NB4 (cell line): Measurements from ENCODE around the gene BAIAP3.

Source experiments
- DNase-seq: peaks from one replicate; pipeline ENCODE4 v3.0.0; 2010; ENCODE audit warnings: low read depth
- H3K4me3 ChIP-seq: one replicate; pipeline ENCODE4 v1.5.1; 2011; ENCODE audit warnings: mild to moderate bottlenecking, low read depth, low read length, moderate library complexity
- MYC ChIP-seq: IDR thresholded peaks from 2 replicates; pipeline ENCODE4 v1.6.1; 2011; ENCODE audit warnings: low read depth, low read length
- POLR2A ChIP-seq: IDR thresholded peaks from 2 replicates; pipeline ENCODE4 v1.6.1; 2011; ENCODE audit warnings: mild to moderate bottlenecking; ENCODE audit not compliant: insufficient read length; ENCODE audit errors: extremely low read depth
- TF ChIP-seq, protein P1 (sequence below): IDR thresholded peaks from one replicate; pipeline ENCODE4 v1.5.1; 2012; ENCODE audit warnings: low read depth, low read length
- TF ChIP-seq, protein P2 (sequence below): IDR thresholded peaks from 2 replicates; pipeline ENCODE4 v1.6.1; 2011; ENCODE audit warnings: low read depth, low read length

BAIAP3 gene

DNA sequence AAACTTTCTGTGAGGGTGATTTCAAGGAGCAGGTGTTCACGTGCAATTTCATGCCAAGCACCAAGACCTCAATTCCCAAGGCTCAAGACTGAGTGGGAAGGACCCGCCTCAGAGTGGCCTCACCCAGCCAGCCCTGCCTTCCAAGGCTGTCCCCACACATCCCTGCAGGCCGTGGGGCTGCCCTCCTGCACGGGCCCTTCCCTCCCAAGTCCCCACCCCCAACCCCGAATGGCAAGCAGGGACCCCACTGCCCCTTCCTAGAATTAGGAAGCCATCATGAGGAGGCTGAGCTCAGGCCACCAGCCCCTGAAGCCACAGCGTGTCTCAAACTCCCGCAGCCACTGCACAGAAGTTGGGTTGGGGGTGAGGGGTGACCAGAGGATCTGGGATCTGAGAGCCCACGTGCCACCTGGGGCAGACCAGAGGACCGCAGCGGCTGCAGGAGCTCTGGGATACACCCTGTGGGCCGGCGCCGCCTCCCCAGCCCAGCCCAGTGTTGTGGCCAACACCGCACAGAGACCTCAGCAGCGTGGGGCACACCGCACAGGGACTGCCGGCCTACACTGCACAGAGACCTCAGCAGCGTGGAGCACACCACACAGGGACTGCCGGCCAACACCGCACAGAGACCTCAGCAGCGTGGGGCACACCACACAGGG, 39.0 kb downstream of the BAIAP3 start:
- no peak overlapping the region for H3K4me3 ChIP-seq
- TF ChIP-seq, protein P1, sequence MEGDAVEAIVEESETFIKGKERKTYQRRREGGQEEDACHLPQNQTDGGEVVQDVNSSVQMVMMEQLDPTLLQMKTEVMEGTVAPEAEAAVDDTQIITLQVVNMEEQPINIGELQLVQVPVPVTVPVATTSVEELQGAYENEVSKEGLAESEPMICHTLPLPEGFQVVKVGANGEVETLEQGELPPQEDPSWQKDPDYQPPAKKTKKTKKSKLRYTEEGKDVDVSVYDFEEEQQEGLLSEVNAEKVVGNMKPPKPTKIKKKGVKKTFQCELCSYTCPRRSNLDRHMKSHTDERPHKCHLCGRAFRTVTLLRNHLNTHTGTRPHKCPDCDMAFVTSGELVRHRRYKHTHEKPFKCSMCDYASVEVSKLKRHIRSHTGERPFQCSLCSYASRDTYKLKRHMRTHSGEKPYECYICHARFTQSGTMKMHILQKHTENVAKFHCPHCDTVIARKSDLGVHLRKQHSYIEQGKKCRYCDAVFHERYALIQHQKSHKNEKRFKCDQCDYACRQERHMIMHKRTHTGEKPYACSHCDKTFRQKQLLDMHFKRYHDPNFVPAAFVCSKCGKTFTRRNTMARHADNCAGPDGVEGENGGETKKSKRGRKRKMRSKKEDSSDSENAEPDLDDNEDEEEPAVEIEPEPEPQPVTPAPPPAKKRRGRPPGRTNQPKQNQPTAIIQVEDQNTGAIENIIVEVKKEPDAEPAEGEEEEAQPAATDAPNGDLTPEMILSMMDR = no peak
- TF ChIP-seq, protein P2, sequence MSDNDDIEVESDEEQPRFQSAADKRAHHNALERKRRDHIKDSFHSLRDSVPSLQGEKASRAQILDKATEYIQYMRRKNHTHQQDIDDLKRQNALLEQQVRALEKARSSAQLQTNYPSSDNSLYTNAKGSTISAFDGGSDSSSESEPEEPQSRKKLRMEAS = no peak
- TF ChIP-seq POLR2A (no peak), MYC (no peak)
- DNase-seq = no peak

DNA sequence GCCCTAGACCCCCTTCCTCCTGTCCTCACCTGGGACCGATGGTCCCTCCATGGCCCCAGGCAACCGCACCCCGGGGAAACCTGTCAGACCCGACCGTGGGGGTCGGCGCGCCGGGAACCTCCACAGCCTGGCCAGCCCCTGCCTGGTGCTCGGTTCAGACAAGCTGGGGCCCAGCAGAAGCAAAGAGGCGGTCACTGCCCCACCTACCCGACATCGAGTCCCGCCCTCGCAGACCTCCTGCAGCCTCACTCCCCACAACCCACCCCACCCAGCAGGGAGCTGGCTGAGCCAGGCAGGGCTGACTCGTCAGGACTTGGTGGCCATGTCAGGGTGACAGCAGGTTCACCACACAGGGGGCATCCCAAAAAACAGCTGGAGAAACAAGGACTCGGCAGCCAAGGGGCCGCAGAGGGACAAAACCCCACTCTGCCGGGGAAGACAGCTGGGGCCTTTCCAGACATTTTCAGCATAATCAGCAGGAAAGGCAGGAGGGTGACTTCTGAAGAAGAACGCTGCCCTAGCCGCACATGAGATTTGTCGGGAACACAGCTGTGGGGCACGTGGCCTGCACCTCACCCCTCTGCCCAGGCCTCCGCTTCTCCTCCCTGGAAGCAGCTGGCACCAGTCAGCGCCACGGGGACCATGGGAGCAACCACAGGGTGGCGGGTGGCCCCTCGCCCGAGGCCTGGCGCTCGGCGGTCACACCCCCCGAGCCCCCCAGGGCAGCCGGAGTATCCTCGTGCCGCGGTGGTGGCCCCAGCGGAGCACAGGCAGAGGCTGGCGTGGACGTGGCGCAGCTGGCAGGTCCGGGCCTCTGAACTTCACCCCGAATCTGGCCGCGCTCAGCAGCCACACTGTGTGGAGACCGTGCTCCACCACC, 41.2 kb downstream of the BAIAP3 start:
- DNase-seq = peak; percentile 21
- TF ChIP-seq MYC (no peak), POLR2A (no peak)
- TF ChIP-seq, protein P2 = no peak
- TF ChIP-seq, protein P1 = no peak
- H3K4me3 ChIP-seq = no peak overlapping the region

DNA sequence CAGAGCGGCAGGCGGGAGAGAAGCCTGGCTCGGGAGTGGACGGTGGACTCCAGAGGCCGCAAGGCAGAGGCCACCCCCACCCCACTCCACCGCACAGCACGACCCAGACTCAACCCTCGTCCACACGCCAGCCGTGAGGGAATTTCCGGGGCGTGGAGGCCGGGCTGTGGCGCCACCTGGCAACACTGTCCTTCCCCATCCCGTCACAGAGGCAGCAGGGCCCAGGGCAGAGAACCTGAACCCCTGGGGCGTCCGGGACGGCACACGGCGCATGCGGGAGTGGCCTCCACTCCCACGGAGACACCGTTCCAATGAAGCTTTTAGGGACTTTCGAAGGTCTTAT, 41.8 kb downstream of the BAIAP3 start:
- DNase-seq = no peak
- TF ChIP-seq, protein P1 = no peak
- no peak for TF ChIP-seq MYC
- TF ChIP-seq, protein P2 = no peak
- TF ChIP-seq POLR2A = no peak

DNA sequence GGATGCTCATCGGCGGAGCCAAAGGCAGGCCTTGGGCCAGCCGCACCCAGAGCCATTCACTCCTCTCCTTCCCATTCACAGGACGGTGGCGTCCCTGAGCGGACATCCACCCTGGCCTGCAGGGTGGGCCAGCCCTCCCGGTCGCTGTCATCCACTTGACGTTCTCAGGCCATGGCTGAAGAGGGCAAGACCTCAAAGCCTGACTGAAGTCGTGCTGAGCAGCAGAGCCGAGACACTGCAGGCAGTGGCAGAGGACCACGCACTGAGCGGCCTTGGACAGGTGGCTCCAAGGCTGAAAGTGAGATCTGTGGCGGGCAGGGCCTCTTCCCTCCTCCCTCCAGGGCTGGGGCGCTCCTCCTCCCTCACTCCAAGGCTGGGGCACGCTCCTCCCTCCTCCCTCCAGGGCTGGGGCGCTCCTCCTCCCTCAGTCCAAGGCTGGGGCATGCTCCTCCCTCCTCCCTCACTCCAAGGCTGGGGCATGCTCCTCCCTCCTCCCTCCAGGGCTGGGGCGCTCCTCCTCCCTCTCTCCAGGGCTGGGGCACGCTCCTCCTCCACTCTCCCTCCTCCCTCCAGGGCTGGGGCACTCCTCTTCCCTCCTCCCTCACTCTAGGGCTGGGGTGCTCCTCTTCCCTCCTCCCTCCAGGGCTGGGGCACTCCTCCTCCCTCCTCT, 42.4 kb downstream of the BAIAP3 start:
- TF ChIP-seq, protein P1 = no peak
- TF ChIP-seq MYC (no peak), POLR2A (no peak)
- TF ChIP-seq, protein P2 = no peak
- no peak overlapping the region for H3K4me3 ChIP-seq
- DNase-seq = no peak

More for the DNA sequence above, 41.8 kb downstream of the BAIAP3 start:
- H3K4me3 ChIP-seq = no peak overlapping the region

DNA sequence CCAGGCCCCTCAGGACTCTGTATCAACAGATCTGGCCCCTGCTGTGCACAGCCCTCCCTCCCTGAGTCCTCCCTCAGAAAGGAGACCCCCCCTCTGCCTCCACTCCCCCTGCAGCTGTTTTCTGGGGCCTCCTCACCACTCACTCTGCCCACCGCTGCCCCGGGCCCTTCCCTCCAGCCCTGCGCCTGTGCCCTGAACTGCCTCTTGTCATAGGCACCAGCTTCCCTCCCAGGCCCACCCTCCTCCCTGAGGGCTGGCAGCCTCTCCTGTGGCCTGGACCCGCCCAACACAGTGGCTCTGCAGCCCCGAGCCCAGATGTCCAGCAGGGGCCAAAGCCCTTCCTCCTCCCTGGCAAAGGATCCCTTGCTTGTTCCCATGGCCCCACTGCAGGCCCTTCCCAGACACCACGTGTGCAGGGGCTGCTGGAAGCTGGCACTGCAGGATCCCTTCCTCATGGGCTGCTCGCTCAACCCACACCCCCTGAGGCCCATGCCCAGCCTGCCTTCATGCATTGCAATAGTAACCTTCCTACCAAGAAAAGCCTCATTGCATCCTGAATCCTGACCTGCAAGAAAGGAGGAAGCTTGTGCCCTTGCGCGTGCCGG, 44.1 kb downstream of the BAIAP3 start:
- H3K4me3 ChIP-seq = no peak overlapping the region
- DNase-seq = no peak
- TF ChIP-seq POLR2A (no peak), MYC (no peak)
- TF ChIP-seq, protein P2 = no peak
- TF ChIP-seq, protein P1 = no peak
